ENCODE results near the gene COPE. TPM values are rescaled to one million over a fixed set of nuclear protein-coding genes. Genes with fewer than 3 reads are reported as not detected.

COPE gene
- total RNA-seq, 1 donor from 2014 or later = 213 TPM

DNA sequence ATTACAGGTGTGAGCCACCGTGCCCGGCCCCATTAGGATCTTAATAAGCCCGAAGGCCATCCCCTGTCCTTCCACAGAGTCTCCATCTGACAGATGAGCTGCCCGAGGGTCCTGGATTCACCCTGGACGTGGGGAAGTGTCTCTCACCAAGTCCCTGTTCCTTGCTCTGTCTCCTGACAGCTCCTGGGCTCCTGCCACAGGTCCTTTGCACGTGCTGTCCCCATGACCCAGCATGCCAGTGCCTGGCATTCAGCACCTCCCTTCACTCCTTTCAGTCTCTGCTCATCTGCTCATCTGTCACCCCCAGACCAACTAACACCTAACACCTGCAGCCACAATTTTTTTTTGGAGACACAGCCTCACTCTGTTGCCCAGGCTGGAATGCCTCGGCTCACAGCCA, 37.7 kb downstream of the COPE start:
- Mint-ChIP-seq H3K36me3 (ENCODE audit: low read depth, unreplicated experiment) (peaks cover 25% of the 10 kb centered on the region), H3K4me1 (ENCODE audit: unreplicated experiment) (no peaks in the 10 kb centered on the region), H3K27me3 (ENCODE audit: unreplicated experiment) (peaks cover 8% of the 10 kb centered on the region), H3K4me3 (ENCODE audit: unreplicated experiment) (peak overlapping the region; percentile 81), H3K9me3 (ENCODE audit: unreplicated experiment) (no peaks in the 10 kb centered on the region), H3K27ac (ENCODE audit: unreplicated experiment) (no peak overlapping the region)
- TF ChIP-seq CTCF (IDR thresholded peaks at IDR 0.05; ENCODE audit: unreplicated experiment) = no peak
- no peak for DNase-seq (ENCODE audit: low spot score)

- Mint-ChIP-seq H3K27me3 (ENCODE audit: unreplicated experiment) (peaks cover 12% of the 10 kb centered on the region), H3K9me3 (ENCODE audit: unreplicated experiment) (no peaks in the 10 kb centered on the region), H3K4me3 (ENCODE audit: unreplicated experiment) (no peak overlapping the region), H3K27ac (ENCODE audit: unreplicated experiment) (no peak overlapping the region), H3K4me1 (ENCODE audit: unreplicated experiment) (no peaks in the 10 kb centered on the region), H3K36me3 (ENCODE audit: low read depth, unreplicated experiment) (peaks cover 33% of the 10 kb centered on the region)
- TF ChIP-seq CTCF (IDR thresholded peaks at IDR 0.05; ENCODE audit: unreplicated experiment) = no peak
- no peak for DNase-seq (ENCODE audit: low spot score)
These were observed 39.4 kb downstream of the COPE start for GRCh38 chr19:18879579-18880373.

GRCh38 chr19:18878858-18879578, 40.2 kb downstream of the COPE start:
- no peaks in the 10 kb centered on the region for H3K4me1 Mint-ChIP-seq (ENCODE audit: unreplicated experiment)
- H3K27me3 Mint-ChIP-seq (ENCODE audit: unreplicated experiment) = peaks cover 12% of the 10 kb centered on the region
- no peaks in the 10 kb centered on the region for H3K9me3 Mint-ChIP-seq (ENCODE audit: unreplicated experiment)
- H3K27ac Mint-ChIP-seq (ENCODE audit: unreplicated experiment) = no peak overlapping the region
- H3K36me3 Mint-ChIP-seq (ENCODE audit: low read depth, unreplicated experiment) = peaks cover 38% of the 10 kb centered on the region
- DNase-seq (ENCODE audit: low spot score) = no peak
- no peak overlapping the region for H3K4me3 Mint-ChIP-seq (ENCODE audit: unreplicated experiment)
- TF ChIP-seq CTCF (IDR thresholded peaks at IDR 0.05; ENCODE audit: unreplicated experiment) = no peak

GRCh38 chr19:18878058-18878797, 41.0 kb downstream of the COPE start:
- Mint-ChIP-seq H3K4me1 (ENCODE audit: unreplicated experiment) (no peaks in the 10 kb centered on the region), H3K27ac (ENCODE audit: unreplicated experiment) (no peak overlapping the region), H3K9me3 (ENCODE audit: unreplicated experiment) (no peaks in the 10 kb centered on the region), H3K27me3 (ENCODE audit: unreplicated experiment) (peaks cover 10% of the 10 kb centered on the region), H3K4me3 (ENCODE audit: unreplicated experiment) (peak overlapping the region; percentile 67), H3K36me3 (ENCODE audit: low read depth, unreplicated experiment) (peaks cover 38% of the 10 kb centered on the region)
- DNase-seq (ENCODE audit: low spot score) = no peak
- TF ChIP-seq CTCF (IDR thresholded peaks at IDR 0.05; ENCODE audit: unreplicated experiment) = no peak

All from endothelial cell (in vitro differentiated cells).